Skeletal muscle tissue (tissue), 4 donors: Measurements from ENCODE around the gene SNRNP35. TPM values are rescaled to one million over a fixed set of nuclear protein-coding genes. Genes with fewer than 3 reads are reported as not detected.
A peak's percentile ranks its signal among the peaks of the same experiment; 100 is the strongest.
"Not testable (repeated sequence)": the region's sequence is repeated elsewhere in the genome, so short reads cannot be mapped to it uniquely, and the experiment has no call there.

Source experiments
- H3K27ac ChIP-seq: one replicate; pipeline ENCODE4 v1.7.0; 2013; ENCODE audit warnings: mild to moderate bottlenecking, low read depth, low read length, inconsistent platforms
- H3K27me3 ChIP-seq, 3 donors: one replicate each; pipeline ENCODE4 v1.7.0; 2013; ENCODE audit warnings: low read length in 3 of 3; ENCODE audit not compliant: control insufficient read depth in 3 of 3, insufficient read depth in 3 of 3
- H3K36me3 ChIP-seq, 3 donors: one replicate each; pipeline ENCODE4 v1.7.0; 2013; ENCODE audit warnings: low read length in 3 of 3; ENCODE audit not compliant: control insufficient read depth in 3 of 3, insufficient read depth in 3 of 3
- H3K4me1 ChIP-seq, 3 donors: one replicate each; pipeline ENCODE4 v1.7.0; 2013; ENCODE audit warnings: low read length in 3 of 3, mild to moderate bottlenecking in 3 of 3; ENCODE audit not compliant: control insufficient read depth in 3 of 3, insufficient read depth in 3 of 3
- H3K4me3 ChIP-seq, 3 donors: one replicate each; pipeline ENCODE4 v1.7.0; 2013; ENCODE audit warnings: low read length in 3 of 3
- H3K9ac ChIP-seq, 3 donors: one replicate each; pipeline ENCODE4 v1.7.0; 2013; ENCODE audit warnings: low read length in 3 of 3, mild to moderate bottlenecking in 3 of 3, moderate library complexity in 2 of 3, low read depth in 1 of 3
- H3K9me3 ChIP-seq, 3 donors: one replicate each; pipeline ENCODE4 v1.7.0; 2013; ENCODE audit warnings: low read length in 3 of 3; ENCODE audit not compliant: control insufficient read depth in 3 of 3
- total RNA-seq: library from RNA; depleted of rRNA; stranded (reverse); fragments of >200 nt; gene quantifications from one replicate; pipeline ENCODE4 v1.2.3, GENCODE V29; 2014
- donor health status: Osteomylitis.

The SNRNP35 gene
- total RNA-seq, 1 donor from 2014 or later = 15.7 TPM

DNA sequence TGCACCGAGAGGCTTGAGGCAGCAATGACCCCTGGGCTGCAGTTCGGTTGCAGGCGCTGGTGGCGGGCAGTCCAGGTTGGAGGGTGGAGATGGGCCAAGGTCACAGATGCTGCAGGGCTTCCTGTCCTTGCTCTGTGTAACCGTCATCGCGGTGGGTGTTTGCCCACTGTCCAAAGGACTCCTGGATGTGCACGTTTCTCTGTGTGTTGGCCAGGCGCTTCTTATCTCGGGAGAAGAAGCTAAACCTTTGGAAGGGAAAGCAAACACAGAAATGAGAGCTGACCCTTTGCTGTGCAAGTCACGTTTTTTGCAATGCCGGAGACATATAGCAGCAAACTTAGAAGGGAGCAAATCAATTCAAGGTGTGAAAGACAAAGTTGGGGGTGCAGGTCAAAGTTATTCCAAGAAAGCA, 14.5 kb downstream of the SNRNP35 start:
- Histone ChIP-seq H3K9me3 (no peaks in the 10 kb centered on the region), H3K27me3 (no peaks in the 10 kb centered on the region), H3K9ac (no peak overlapping the region), H3K36me3 (peaks cover 23 to 32% (median 28%) of the 10 kb centered on the region in 3 donors), H3K4me3 (no peak overlapping the region), H3K4me1 (peaks cover 16 to 44% (median 35%) of the 10 kb centered on the region in 3 donors), H3K27ac (no peak overlapping the region)

DNA sequence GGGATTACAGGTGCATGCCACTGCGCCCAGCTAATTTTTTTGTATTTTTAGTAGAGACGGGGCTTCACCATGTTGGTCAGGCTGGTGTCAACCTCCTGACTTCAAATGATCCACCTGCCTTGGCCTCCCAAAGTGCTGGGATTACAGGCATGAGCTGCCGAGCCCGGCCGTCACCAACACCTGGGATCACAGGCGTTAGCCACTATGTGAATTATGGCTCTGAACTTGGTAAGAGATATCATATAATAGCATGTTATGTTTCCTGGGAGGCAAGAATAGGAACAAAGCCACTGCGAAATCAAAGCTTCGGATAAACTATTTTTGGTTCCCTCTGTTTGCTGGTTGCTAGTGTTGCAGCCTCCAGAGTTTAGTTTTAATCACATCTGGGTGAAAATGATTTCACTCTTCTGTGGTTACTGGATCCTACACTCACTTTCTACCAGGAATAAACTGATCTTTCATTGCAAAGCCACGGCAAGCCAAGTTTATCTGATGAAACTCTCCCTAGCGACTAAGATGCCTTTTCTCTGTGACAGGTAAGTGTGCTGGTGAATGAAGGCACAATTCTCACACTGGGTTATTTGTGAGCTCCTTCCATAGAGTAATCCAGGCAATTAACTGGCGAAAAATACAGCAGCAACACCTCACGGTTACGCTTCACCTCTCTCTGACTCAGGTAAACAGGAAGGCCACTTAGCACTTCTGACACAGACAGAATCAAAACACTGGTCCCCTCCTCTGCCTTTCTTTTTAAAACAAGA, 16.7 kb downstream of the SNRNP35 start:
- Histone ChIP-seq H3K9me3 (no peaks in the 10 kb centered on the region), H3K4me1 (peaks cover 23 to 64% (median 53%) of the 10 kb centered on the region in 3 donors), H3K36me3 (peaks cover 26 to 29% (median 28%) of the 10 kb centered on the region in 3 donors), H3K27me3 (no peaks in the 10 kb centered on the region), H3K4me3 (peak overlapping the region in 1 of 3 donors; percentile 17), H3K9ac (peak overlapping the region; percentile 40 to 74 (median 68)), H3K27ac (peak overlapping the region; percentile 90)

DNA sequence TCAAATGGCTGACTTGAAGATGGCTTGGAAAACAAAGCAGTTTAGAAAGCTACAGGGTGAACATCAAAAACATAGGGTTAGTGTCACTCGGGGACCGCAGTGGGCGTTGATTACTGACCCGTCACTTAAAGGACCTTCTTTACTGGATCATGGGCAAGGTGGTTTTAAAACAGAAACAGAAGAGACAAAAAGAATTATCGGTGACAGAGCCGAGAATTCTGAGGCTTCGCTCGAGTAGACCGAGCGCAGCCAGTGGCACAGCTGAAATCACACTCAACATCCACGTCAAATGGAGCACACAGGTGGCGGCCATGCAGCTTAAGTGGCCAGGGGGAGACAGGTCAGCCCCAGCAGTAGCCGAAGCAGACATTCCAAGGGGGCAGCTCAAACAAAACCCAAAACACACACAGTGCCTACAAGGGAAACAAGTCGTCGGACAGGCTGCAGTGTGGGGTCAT, 17.3 kb downstream of the SNRNP35 start:
- peaks cover 24 to 29% (median 26%) of the 10 kb centered on the region in 3 donors for H3K36me3 ChIP-seq
- H3K27me3 ChIP-seq = no peaks in the 10 kb centered on the region
- H3K4me1 ChIP-seq = peaks cover 26 to 69% (median 57%) of the 10 kb centered on the region in 3 donors
- no peaks in the 10 kb centered on the region for H3K9me3 ChIP-seq
- H3K4me3 ChIP-seq = peak overlapping the region in 1 of 3 donors; percentile 17
- peak overlapping the region; percentile 40 to 74 (median 68) for H3K9ac ChIP-seq
- peak overlapping the region; percentile 90 for H3K27ac ChIP-seq

DNA sequence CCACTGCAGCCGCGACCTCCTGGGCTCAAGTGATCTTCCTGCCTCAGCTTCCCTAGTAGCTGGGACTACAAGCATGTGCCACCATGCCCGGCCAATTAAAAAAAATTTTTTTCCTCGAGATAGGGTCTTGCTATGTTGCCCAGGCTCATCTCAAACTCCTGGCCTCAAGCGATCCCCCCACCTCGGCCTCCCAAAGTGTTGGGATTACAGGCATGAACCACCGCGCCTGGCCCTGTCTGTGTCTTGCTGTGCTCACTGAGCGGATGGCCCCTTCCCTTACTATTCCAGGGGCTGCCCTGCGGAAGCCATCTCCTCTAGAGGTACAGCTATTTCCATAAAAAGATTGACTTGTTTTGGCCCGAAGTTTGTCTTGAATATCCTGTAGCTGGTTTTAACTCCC, 20.1 kb downstream of the SNRNP35 start:
- Histone ChIP-seq H3K9me3 (no peaks in the 10 kb centered on the region), H3K4me1 (peaks cover 26 to 59% (median 52%) of the 10 kb centered on the region in 3 donors), H3K9ac (peak overlapping the region in 2 of 3 donors; percentile 67 to 74)

DNA sequence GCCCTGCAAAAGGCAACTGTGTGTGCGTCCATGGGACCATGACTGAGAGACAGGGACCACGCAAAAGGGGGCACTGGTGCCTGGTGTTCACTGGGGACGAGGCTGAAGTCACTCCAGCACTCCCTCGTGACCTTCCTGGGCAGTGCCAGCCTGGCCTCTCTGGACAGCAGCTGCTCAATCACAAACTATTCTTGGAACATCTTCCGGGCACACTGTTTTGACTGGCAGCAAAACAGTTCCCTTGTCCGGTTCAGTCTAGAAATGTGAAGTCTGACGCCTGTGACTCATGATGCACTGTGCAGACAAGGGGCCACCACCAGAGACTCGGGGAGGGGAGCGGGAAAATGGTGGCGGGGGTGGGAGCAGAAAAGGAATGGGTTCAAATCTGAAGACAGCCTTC, 20.8 kb downstream of the SNRNP35 start:
- H3K36me3 ChIP-seq = peaks cover 5 to 20% (median 13%) of the 10 kb centered on the region in 3 donors
- peak overlapping the region; percentile 99 for H3K27ac ChIP-seq
- peak overlapping the region; percentile 15 to 73 (median 63) for H3K4me3 ChIP-seq
- no peaks in the 10 kb centered on the region for H3K9me3 ChIP-seq
- no peaks in the 10 kb centered on the region for H3K27me3 ChIP-seq
- H3K4me1 ChIP-seq = peaks cover 26 to 61% (median 52%) of the 10 kb centered on the region in 3 donors
- peak overlapping the region; percentile 81 to 83 (median 82) for H3K9ac ChIP-seq

More for the DNA sequence above, 20.1 kb downstream of the SNRNP35 start:
- Histone ChIP-seq H3K4me3 (no peak overlapping the region), H3K27me3 (no peaks in the 10 kb centered on the region), H3K36me3 (peaks cover 5 to 15% (median 11%) of the 10 kb centered on the region in 3 donors), H3K27ac (peak overlapping the region; percentile 99)

DNA sequence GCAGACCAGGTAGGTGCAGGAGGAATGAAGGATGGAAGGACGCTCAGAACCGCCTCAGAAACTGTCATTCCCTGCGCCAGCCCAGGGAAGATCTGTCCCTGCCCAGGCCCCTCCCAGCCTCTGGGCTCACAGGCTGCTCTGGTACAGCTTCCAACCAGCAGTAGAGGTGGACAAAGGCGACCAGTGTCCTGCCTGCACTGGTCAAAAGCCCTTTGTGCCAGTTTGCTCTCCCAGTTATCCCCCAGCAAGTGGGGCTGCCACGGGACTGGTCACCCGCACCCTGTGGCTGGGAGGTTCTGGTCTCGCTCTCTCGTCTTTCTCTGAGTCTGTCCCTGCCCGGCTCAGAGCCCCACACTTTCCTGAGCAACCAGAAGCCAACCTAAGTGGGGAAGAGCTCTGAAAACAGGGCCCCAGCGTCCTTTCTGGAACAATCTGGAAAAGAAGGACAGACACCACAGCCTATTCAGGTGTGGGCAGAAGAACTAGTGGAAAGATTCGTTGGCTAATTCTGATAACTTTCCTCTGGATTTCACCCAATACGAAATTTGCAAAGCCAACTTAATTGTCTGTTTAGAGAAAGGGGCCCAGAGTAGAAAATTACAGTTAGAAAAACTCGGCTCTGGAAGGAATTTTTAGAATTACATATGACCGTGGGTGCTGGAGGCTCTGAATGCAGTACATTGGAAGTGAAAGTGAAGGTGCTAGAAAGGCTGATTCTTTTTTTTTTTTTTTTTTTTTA, 21.7 kb downstream of the SNRNP35 start:
- Histone ChIP-seq H3K27me3 (no peaks in the 10 kb centered on the region), H3K9ac (peak overlapping the region; percentile 81 to 83 (median 82)), H3K36me3 (peaks cover 5 to 23% (median 20%) of the 10 kb centered on the region in 3 donors), H3K27ac (peak overlapping the region; percentile 99), H3K4me1 (peaks cover 25 to 54% (median 43%) of the 10 kb centered on the region in 3 donors), H3K4me3 (peak overlapping the region; percentile 15 to 73 (median 63)), H3K9me3 (no peaks in the 10 kb centered on the region)

DNA sequence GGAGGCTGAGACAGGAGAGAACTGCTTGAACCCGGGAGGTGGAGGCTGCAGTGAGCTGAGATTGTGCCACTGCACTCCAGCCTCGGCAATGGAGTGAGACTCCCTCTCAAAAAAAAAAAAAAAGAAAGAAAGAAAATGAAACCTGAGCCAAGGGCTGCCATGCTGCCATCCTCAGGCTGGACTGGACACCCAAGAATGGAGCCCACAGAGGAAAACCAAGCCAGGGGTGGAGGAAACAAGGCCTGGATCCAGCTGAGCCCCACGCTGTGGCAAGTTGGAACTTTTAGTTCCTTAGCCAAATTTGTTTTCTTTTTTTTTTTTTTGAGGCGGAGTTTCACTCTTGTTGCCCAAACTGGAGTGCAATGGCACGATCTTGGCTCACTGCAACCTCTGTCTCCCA, 23.3 kb downstream of the SNRNP35 start:
- peaks cover 5 to 31% (median 22%) of the 10 kb centered on the region in 3 donors for H3K36me3 ChIP-seq
- peak overlapping the region; percentile 99 for H3K27ac ChIP-seq
- H3K9ac ChIP-seq, H3K9me3 ChIP-seq, H3K27me3 ChIP-seq, H3K4me3 ChIP-seq: not testable (repeated sequence)
- H3K4me1 ChIP-seq = peaks cover 15 to 50% (median 36%) of the 10 kb centered on the region in 3 donors

DNA sequence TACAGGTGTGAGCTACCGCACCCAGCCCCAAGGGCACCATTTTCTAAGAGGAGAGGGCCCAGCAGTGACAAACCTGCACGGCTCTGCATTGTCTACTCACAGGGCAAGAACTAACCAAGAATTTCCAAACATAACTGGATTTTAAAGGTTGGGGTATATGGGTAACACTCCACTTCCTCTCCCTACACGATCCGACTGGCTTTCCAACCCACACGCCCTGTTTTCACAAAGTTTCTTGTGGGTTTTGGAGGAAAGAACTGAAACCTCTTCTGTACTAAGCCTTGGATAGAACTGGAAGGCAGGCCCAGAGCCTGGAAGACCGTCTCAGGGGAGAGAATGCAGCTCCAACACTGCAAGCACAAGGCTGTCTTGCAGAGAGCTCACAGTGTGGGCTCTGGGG, 24.9 kb downstream of the SNRNP35 start:
- peaks cover 0 to 27% (median 21%) of the 10 kb centered on the region in 3 donors for H3K36me3 ChIP-seq
- no peak overlapping the region for H3K9ac ChIP-seq
- peaks cover 15 to 37% (median 26%) of the 10 kb centered on the region in 3 donors for H3K4me1 ChIP-seq
- H3K4me3 ChIP-seq = no peak overlapping the region
- H3K27ac ChIP-seq = no peak overlapping the region
- no peaks in the 10 kb centered on the region for H3K27me3 ChIP-seq
- no peaks in the 10 kb centered on the region for H3K9me3 ChIP-seq

DNA sequence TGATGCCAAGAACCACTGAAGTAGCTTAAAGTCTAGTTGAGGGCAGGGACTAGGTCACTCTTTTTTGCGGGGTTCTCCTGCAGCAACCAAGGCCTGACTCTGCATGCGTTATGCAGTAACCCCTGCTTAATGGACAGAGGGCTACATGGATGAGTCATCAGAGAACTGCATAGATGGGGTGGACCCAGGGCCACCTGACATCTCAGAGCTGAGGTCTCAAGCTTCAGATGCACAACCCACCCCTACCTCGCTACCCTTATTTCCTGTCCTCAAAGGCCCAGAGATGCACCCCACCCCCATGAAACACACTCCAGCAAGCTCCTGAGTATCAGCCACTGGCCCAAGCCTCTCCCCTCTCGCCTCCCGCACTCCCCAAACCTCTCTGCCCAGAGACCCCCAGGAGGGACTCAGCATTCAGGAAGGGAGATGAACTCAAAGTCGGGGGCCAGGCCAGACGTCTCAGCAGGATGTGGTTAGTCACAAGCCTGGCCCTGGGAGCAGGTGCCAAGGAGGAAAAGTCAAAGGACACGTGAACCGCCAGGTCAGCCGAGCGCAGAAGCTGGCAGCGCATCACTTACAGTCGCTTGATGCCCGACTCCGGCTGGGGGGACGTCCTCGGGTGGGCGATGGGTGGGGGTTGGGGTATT, 25.8 kb downstream of the SNRNP35 start:
- no peak overlapping the region for H3K27ac ChIP-seq
- H3K4me3 ChIP-seq = no peak overlapping the region
- peaks cover 0 to 27% (median 21%) of the 10 kb centered on the region in 3 donors for H3K36me3 ChIP-seq

More for the DNA sequence above, 25.8 kb downstream of the SNRNP35 start:
- H3K9me3 ChIP-seq = no peaks in the 10 kb centered on the region
- H3K9ac ChIP-seq = no peak overlapping the region
- no peaks in the 10 kb centered on the region for H3K27me3 ChIP-seq
- peaks cover 15 to 32% (median 21%) of the 10 kb centered on the region in 3 donors for H3K4me1 ChIP-seq
